IMR-90 (cell line): ENCODE results near the gene BTBD1. TPM values are rescaled to one million over a fixed set of nuclear protein-coding genes. Genes with fewer than 3 reads are reported as not detected.

ENCODE experiments used
- ATAC-seq: fragments of 200-7000 bp; cut with Tn5 transposase; 2 replicates; pipeline ENCODE4 v1.9.1; 2020; ENCODE audit warnings: low read depth, mild to moderate bottlenecking, moderate library complexity
- BruUV-seq: library from RNA; stranded (reverse); fragments of 400-500 nt; replicated peaks from 2 replicates; lab custom pipeline; 2021; lab: Mats Ljungman, UMichigan
- CTCF ChIA-PET: fragments of 300-600 bp; formaldehyde crosslinking; extraction: SDS; loops from one replicate; lab custom pipeline; 2021; ENCODE audit warnings: antibody characterized with exemption; lab: Yijun Ruan, JAX
- POLR2A ChIA-PET: fragments of 300-600 bp; sonication (Branson Sonifier 250); formaldehyde crosslinking; loops from one replicate; lab custom pipeline; 2022; ENCODE audit warnings: antibody characterized with exemption; ENCODE audit not compliant: unreplicated experiment; lab: Charles Lee
- DNase-seq: peaks from one replicate; pipeline ENCODE4 v3.0.0; 2013
- H2AFZ ChIP-seq: replicated peaks from 2 replicates; pipeline ENCODE3; 2013; ENCODE audit warnings: low read length, mild to moderate bottlenecking; ENCODE audit not compliant: poor library complexity
- H2AK5ac ChIP-seq: 2 replicates; pipeline ENCODE4 v1.6.1; 2013; ENCODE audit warnings: low read depth, low read length, inconsistent platforms
- H2AK9ac ChIP-seq: replicated peaks from 2 replicates; pipeline ENCODE3; 2013; ENCODE audit warnings: mild to moderate bottlenecking, low read depth, low read length, moderate library complexity; ENCODE audit not compliant: poor library complexity
- H2BK120ac ChIP-seq: 2 replicates; pipeline ENCODE4 v1.6.1; 2013; ENCODE audit warnings: low read depth, low read length, inconsistent platforms
- H2BK15ac ChIP-seq: 3 replicates; pipeline ENCODE4 v1.6.1; 2013; ENCODE audit warnings: low read depth, low read length, inconsistent platforms
- H2BK20ac ChIP-seq: 2 replicates; pipeline ENCODE4 v1.6.1; 2013; ENCODE audit warnings: low read depth, mild to moderate bottlenecking, inconsistent platforms, low read length, moderate library complexity
- H2BK5ac ChIP-seq: 2 replicates; pipeline ENCODE4 v1.6.1; 2013; ENCODE audit warnings: mild to moderate bottlenecking, low read depth, low read length, inconsistent platforms; ENCODE audit not compliant: poor library complexity, severe bottlenecking
- H3K14ac ChIP-seq: replicated peaks from 2 replicates; pipeline ENCODE4 v1.6.1; 2013; ENCODE audit warnings: low read depth, low read length, inconsistent platforms
- H3K18ac ChIP-seq: 2 replicates; pipeline ENCODE4 v1.6.1; 2013; ENCODE audit warnings: low read depth, low read length, control low read depth
- H3K23ac ChIP-seq: 2 replicates; pipeline ENCODE4 v1.6.1; 2013; ENCODE audit warnings: low read depth, low read length, inconsistent platforms
- H3K27ac ChIP-seq: 2 replicates; pipeline ENCODE4 v1.5.1; 2013; ENCODE audit warnings: mild to moderate bottlenecking, control low read depth, low read length; ENCODE audit not compliant: insufficient read depth
- H3K27me3 ChIP-seq: 2 replicates; pipeline ENCODE4 v1.6.1; 2013; ENCODE audit warnings: low read length; ENCODE audit not compliant: control insufficient read depth, insufficient read depth
- H3K36me3 ChIP-seq: 2 replicates; pipeline ENCODE4 v1.6.1; 2013; ENCODE audit warnings: low read length, mixed read lengths; ENCODE audit not compliant: control insufficient read depth, insufficient read depth
- H3K4ac ChIP-seq: 2 replicates; pipeline ENCODE4 v1.6.1; 2013; ENCODE audit warnings: low read depth, low read length, inconsistent platforms
- H3K4me1 ChIP-seq: 2 replicates; pipeline ENCODE4 v1.6.1; 2013; ENCODE audit warnings: low read length, mixed read lengths; ENCODE audit not compliant: control insufficient read depth, insufficient read depth
- H3K4me2 ChIP-seq: 2 replicates; pipeline ENCODE4 v1.6.1; 2013; ENCODE audit warnings: low read depth, mild to moderate bottlenecking, control low read depth, low read length, moderate library complexity
- H3K4me3 ChIP-seq: 2 replicates; pipeline ENCODE4 v1.5.1; 2013; ENCODE audit warnings: low read depth, mild to moderate bottlenecking, control low read depth, low read length, moderate library complexity; ENCODE audit not compliant: insufficient read depth
- H3K56ac ChIP-seq: 2 replicates; pipeline ENCODE4 v1.6.1; 2013; ENCODE audit warnings: low read length, inconsistent platforms; ENCODE audit not compliant: insufficient read depth; ENCODE audit errors: extremely low read depth
- H3K79me1 ChIP-seq, 2 experiments: 2 replicates each; pipeline ENCODE4 v1.6.1; 2013; ENCODE audit warnings: low read length in 2 of 2, inconsistent platforms in 1 of 2, low read depth in 1 of 2
- H3K9ac ChIP-seq: 2 replicates; pipeline ENCODE4 v1.6.1; 2013; ENCODE audit warnings: low read depth, low read length, control low read depth
- H3K9me1 ChIP-seq: 2 replicates; pipeline ENCODE4 v1.6.1; 2013; ENCODE audit warnings: low read length, inconsistent platforms; ENCODE audit not compliant: insufficient read depth
- H3K9me3 ChIP-seq: 2 replicates; pipeline ENCODE4 v1.6.1; 2013; ENCODE audit warnings: low read length; ENCODE audit not compliant: control insufficient read depth, insufficient read depth
- H4K20me1 ChIP-seq: 2 replicates; pipeline ENCODE4 v1.6.1; 2013; ENCODE audit warnings: low read length, inconsistent platforms; ENCODE audit not compliant: insufficient read depth
- H4K5ac ChIP-seq: 2 replicates; pipeline ENCODE4 v1.6.1; 2013; ENCODE audit warnings: mild to moderate bottlenecking, low read depth, low read length, control low read depth
- H4K8ac ChIP-seq, 2 experiments: 2 replicates each; pipeline ENCODE4 v1.6.1; 2013; ENCODE audit warnings: low read depth in 2 of 2, low read length in 2 of 2, control low read depth in 1 of 2, inconsistent platforms in 1 of 2
- H4K91ac ChIP-seq: 2 replicates; pipeline ENCODE4 v1.6.1; 2013; ENCODE audit warnings: low read depth, low read length, inconsistent platforms; ENCODE audit not compliant: insufficient read depth
- BHLHE40 ChIP-seq: fragments of 150-350 bp; IDR thresholded peaks from 2 replicates; pipeline ENCODE4 v1.6.1; 2016; ENCODE audit warnings: mild to moderate bottlenecking, low read depth, low read length
- CEBPB ChIP-seq: IDR thresholded peaks from 2 replicates; pipeline ENCODE4 v1.6.1; 2012; ENCODE audit warnings: low read depth, low read length, improper control_type of control experiment
- CHD1 ChIP-seq: IDR thresholded peaks from 2 replicates; pipeline ENCODE4 v1.6.1; 2012; ENCODE audit warnings: low read depth, low read length, improper control_type of control experiment
- FOS ChIP-seq: fragments of 150-350 bp; IDR thresholded peaks from 2 replicates; pipeline ENCODE4 v1.6.1; 2016; ENCODE audit warnings: low read depth, low read length
- MAFK ChIP-seq: IDR thresholded peaks from 2 replicates; pipeline ENCODE4 v1.6.1; 2012; ENCODE audit warnings: low read depth, low read length, improper control_type of control experiment
- MAZ ChIP-seq: IDR thresholded peaks from 2 replicates; pipeline ENCODE4 v1.6.1; 2012; ENCODE audit warnings: low read depth, mild to moderate bottlenecking, low read length, improper control_type of control experiment, moderate library complexity, borderline replicate concordance
- MXI1 ChIP-seq: IDR thresholded peaks from 2 replicates; pipeline ENCODE4 v1.6.1; 2012; ENCODE audit warnings: low read depth, mild to moderate bottlenecking, low read length, moderate library complexity, borderline replicate concordance
- NFE2L2 ChIP-seq: fragments of 150-350 bp; IDR thresholded peaks from 2 replicates; pipeline ENCODE4 v1.6.1; 2016; ENCODE audit warnings: low read depth, mild to moderate bottlenecking, low read length
- POLR2A ChIP-seq: IDR thresholded peaks from 2 replicates; pipeline ENCODE4 v1.6.1; 2012; ENCODE audit warnings: mild to moderate bottlenecking, low read depth, low read length
- RAD21 ChIP-seq: IDR thresholded peaks from 2 replicates; pipeline ENCODE4 v1.6.1; 2012; ENCODE audit warnings: low read length, improper control_type of control experiment
- RCOR1 ChIP-seq: IDR thresholded peaks from 2 replicates; pipeline ENCODE4 v1.6.1; 2012; ENCODE audit warnings: mild to moderate bottlenecking, low read length, improper control_type of control experiment; ENCODE audit not compliant: insufficient replicate concordance
- RFX5 ChIP-seq: IDR thresholded peaks from 2 replicates; pipeline ENCODE4 v1.8.0; 2012; ENCODE audit warnings: low read depth, mild to moderate bottlenecking, low read length, moderate library complexity
- SMC3 ChIP-seq: fragments of 150-350 bp; IDR thresholded peaks from 2 replicates; pipeline ENCODE4 v1.6.1; 2016; ENCODE audit warnings: low read depth, mild to moderate bottlenecking, antibody characterized with exemption, low read length, moderate library complexity
- whole genome bisulfite sequencing, 2 experiments: methylation state at CpG; one replicate each; pipeline versions ENCODE4 v1.1.5 to v1.1.7; 2013; ENCODE audit warnings: missing lambda C conversion rate in 2 of 2; ENCODE audit not compliant: insufficient read length in 1 of 2; ENCODE audit errors: extremely low coverage in 2 of 2; 5-methylcytosine and 5-hydroxymethylcytosine counted together
- dilution Hi-C: fragments of 300-500 bp; cut with HindIII; formaldehyde crosslinking; loops from one replicate; pipeline ENCODE4 v1.14.3; 2018; ENCODE audit warnings: low sequenced_read_pairs; ENCODE audit not compliant: unreplicated experiment
- in situ Hi-C: fragments of 300-500 bp; cut with MboI; formaldehyde crosslinking; loops from 3 replicates; pipeline ENCODE4 v1.14.3; 2019; ENCODE audit warnings: low sequenced_read_pairs, inconsistent platforms, mixed read lengths
- intact Hi-C: fragments of 100-400 bp; cut with micrococcal nuclease; formaldehyde crosslinking; loops from 2 replicates; pipeline ENCODE4 v1.10.0; 2022
- polyA plus RNA-seq, 3 experiments: library from polyadenylated mRNA; depleted of rRNA; stranded (reverse); fragments of >200 nt; gene quantifications; 2 replicates each; pipeline ENCODE4 v1.2.3, GENCODE V29; 2012; ENCODE audit warnings: low replicate concordance in 1 of 3
- total RNA-seq: library from RNA; depleted of rRNA; stranded (reverse); fragments of >200 nt; gene quantifications from 2 replicates; pipeline ENCODE4 v1.2.3, GENCODE V29; 2012
- TF ChIP-seq, protein P1 (sequence below): fragments of 150-350 bp; IDR thresholded peaks from 2 replicates; pipeline ENCODE4 v1.6.1; 2016; ENCODE audit warnings: low read depth, mild to moderate bottlenecking, low read length, moderate library complexity, borderline replicate concordance
- TF ChIP-seq, protein P2 (sequence below): conservative IDR thresholded peaks from 2 replicates; pipeline ENCODE4 v1.5.1; 2012; ENCODE audit warnings: mild to moderate bottlenecking, low read depth, low read length, improper control_type of control experiment
- TF ChIP-seq, protein P3 (sequence below): fragments of 150-350 bp; IDR thresholded peaks from 2 replicates; pipeline ENCODE4 v1.6.1; 2017; ENCODE audit warnings: mild to moderate bottlenecking, antibody characterized with exemption, low read length, low read depth

BTBD1 gene
- total and polyA plus RNA-seq, 2 of the 4 experiments (the other 2 are of a cell fraction) = 39.3 to 78.7 TPM

- H3K4me2 ChIP-seq = no peak overlapping the region
- dilution Hi-C loops = no loop called here
- no peak for DNase-seq
Observed at GRCh38 chr15:83077491-83078230, 10.6 kb upstream of the BTBD1 start.

More at GRCh38 chr15:83077491-83078230, 10.6 kb upstream of the BTBD1 start:
- Histone ChIP-seq H3K36me3 (no peaks in the 10 kb centered on the region), H2BK20ac (no peak overlapping the region), H3K9me3 (peaks cover 3% of the 10 kb centered on the region; the same call in 1 of the 2 replicates), H2BK120ac (no peak overlapping the region), H3K18ac (no peak overlapping the region), H3K14ac (no peak overlapping the region), H2BK5ac (no peak overlapping the region), H3K27me3 (peaks cover 14% of the 10 kb centered on the region), H3K4ac (no peak overlapping the region), H4K8ac (no peak overlapping the region), H4K5ac (no peak overlapping the region), H3K9me1 (no peaks in the 10 kb centered on the region), H2AK5ac (no peak overlapping the region), H3K79me1 (no peaks in the 10 kb centered on the region), H3K9ac (no peak overlapping the region), H3K23ac (no peak overlapping the region), H4K91ac (no peak overlapping the region), H2AK9ac (no peak overlapping the region), H2BK15ac (no peak overlapping the region), H3K56ac (no peak overlapping the region), H3K4me3 (no peak overlapping the region), H3K4me1 (no peaks in the 10 kb centered on the region), H4K20me1 (no peaks in the 10 kb centered on the region), H3K27ac (no peak overlapping the region), H2AFZ (no peak overlapping the region)
- CTCF ChIA-PET = no interaction called here
- in situ Hi-C loops = no loop called here
- BruUV-seq = no TSS peak
- POLR2A ChIA-PET = no interaction called here
- ATAC-seq = no peak
- TF ChIP-seq NFE2L2 (no peak), RCOR1 (no peak), SMC3 (no peak), CEBPB (no peak), BHLHE40 (no peak), MXI1 (no peak), MAFK (no peak), CHD1 (no peak), RAD21 (no peak), FOS (no peak), RFX5 (no peak), POLR2A (no peak), MAZ (no peak)
- TF ChIP-seq, protein P1, sequence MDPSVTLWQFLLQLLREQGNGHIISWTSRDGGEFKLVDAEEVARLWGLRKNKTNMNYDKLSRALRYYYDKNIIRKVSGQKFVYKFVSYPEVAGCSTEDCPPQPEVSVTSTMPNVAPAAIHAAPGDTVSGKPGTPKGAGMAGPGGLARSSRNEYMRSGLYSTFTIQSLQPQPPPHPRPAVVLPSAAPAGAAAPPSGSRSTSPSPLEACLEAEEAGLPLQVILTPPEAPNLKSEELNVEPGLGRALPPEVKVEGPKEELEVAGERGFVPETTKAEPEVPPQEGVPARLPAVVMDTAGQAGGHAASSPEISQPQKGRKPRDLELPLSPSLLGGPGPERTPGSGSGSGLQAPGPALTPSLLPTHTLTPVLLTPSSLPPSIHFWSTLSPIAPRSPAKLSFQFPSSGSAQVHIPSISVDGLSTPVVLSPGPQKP = no peak
- TF ChIP-seq, protein P2, sequence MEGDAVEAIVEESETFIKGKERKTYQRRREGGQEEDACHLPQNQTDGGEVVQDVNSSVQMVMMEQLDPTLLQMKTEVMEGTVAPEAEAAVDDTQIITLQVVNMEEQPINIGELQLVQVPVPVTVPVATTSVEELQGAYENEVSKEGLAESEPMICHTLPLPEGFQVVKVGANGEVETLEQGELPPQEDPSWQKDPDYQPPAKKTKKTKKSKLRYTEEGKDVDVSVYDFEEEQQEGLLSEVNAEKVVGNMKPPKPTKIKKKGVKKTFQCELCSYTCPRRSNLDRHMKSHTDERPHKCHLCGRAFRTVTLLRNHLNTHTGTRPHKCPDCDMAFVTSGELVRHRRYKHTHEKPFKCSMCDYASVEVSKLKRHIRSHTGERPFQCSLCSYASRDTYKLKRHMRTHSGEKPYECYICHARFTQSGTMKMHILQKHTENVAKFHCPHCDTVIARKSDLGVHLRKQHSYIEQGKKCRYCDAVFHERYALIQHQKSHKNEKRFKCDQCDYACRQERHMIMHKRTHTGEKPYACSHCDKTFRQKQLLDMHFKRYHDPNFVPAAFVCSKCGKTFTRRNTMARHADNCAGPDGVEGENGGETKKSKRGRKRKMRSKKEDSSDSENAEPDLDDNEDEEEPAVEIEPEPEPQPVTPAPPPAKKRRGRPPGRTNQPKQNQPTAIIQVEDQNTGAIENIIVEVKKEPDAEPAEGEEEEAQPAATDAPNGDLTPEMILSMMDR = no peak
- TF ChIP-seq, protein P3, sequence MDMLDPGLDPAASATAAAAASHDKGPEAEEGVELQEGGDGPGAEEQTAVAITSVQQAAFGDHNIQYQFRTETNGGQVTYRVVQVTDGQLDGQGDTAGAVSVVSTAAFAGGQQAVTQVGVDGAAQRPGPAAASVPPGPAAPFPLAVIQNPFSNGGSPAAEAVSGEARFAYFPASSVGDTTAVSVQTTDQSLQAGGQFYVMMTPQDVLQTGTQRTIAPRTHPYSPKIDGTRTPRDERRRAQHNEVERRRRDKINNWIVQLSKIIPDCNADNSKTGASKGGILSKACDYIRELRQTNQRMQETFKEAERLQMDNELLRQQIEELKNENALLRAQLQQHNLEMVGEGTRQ = no peak
- intact Hi-C loops = no loop called here
- no CpG with 5 or more reads among the region's 5 CpGs for WGBS, 2 experiments
